ENCODE measurements around the gene TNFRSF1B.

Gene TNFRSF1B

DNA sequence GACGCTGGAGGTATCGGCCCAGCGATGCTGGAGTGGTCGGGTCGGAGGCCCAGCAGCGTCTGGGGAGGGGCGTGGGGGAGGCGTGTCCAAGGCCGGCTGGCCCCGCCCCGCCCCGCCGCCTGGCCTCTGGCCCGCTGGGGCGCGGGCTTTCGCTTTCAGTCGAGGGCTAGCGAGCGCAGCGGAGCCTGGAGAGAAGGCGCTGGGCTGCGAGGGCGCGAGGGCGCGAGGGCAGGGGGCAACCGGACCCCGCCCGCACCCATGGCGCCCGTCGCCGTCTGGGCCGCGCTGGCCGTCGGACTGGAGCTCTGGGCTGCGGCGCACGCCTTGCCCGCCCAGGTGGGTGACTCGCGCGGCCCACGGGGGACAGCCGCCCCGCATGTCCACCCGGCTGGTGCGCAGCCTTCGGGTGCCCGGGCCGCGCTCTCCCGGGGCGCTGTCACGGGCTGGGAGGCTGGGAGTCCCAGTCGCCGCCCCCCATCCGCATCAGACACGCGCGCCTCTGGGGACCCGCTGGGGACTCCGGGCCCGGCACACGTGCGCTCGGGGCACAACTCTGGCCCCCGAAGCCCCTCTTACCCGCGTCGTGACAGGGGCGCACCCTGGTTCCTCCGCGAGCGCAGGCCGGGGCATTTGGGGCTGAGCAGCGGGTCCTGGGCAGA, at the start of gene TNFRSF1B:
Gene TNFRSF1B (plus strand): TSS at position 158 of the 659 bp plus-strand sequence. CDS start 101 bp downstream, at position 259.
- Histone ChIP-seq H3K27ac (ENCODE audit: low read depth, low read length) (peak within 1 kb of the TSS; percentile 89), H3K4me1 (ENCODE audit: control insufficient read depth in 5 of 5, insufficient read depth in 5 of 5, low read length in 5 of 5) (peaks cover 11 to 85% (median 57%) of the 10 kb centered on the region in 5 donors), H3K36me3 (ENCODE audit: control insufficient read depth in 5 of 5, insufficient read depth in 5 of 5, low read length in 5 of 5) (peaks cover 0 to 13% (median 3%) of the 10 kb centered on the region in 5 donors), H3K9me3 (ENCODE audit: control insufficient read depth in 5 of 5, low read length in 5 of 5) (no peaks in the 10 kb centered on the region), H3K4me3 (ENCODE audit: low read depth in 1 of 5, low read length in 5 of 5) (peak within 1 kb of the TSS; percentile 69 to 94 (median 87)), H3K27me3 (ENCODE audit: control insufficient read depth in 5 of 5, insufficient read depth in 4 of 5, low read length in 5 of 5) (peaks cover 0 to 7% (median 3%) of the 10 kb centered on the region in 5 donors), H3K9ac (ENCODE audit: low read length in 5 of 5) (peak within 1 kb of the TSS; percentile 55 to 97 (median 83))

DNA sequence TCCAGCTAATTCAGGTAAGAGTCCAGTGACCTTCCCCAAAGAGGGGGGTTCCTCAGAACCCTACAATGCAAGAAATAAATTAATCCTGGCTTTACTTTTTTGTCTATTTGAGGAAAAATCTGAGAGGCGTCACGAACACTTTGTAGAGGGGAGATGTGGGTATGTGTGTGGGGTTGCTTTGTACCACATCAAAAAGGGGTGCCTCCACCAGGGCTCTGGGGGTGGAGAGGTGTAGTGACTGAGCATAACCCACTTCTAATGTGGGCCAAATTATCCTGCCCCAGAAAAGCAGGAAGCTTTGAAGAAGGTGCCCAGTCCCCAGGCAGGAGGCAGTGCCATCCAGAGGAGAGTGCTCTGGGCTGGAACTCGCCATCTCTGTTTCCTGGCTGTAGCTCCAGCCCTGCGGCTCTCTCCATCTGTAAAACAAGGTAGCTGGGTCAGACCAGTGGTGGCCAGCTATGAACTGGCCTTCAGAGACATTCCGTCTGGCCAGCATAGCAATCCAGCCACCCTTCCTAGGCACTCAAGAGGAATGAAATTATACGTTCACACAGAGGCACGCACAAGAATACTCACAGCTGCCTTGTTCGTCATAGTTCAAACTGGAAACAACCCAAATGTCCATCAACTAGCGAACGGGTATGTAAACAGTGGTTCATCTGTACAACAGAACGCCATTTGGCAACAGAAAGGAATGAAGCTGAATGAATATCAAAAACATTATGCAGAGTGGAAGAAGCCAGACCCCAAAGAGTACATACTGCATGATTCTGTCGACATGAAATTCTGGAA, 45.4 kb upstream of the TNFRSF1B start:
- Histone ChIP-seq H3K9me3 (ENCODE audit: control insufficient read depth in 5 of 5, low read length in 5 of 5) (no peaks in the 10 kb centered on the region), H3K4me1 (ENCODE audit: control insufficient read depth in 5 of 5, insufficient read depth in 5 of 5, low read length in 5 of 5) (peaks cover 0 to 17% (median 15%) of the 10 kb centered on the region in 5 donors), H3K27me3 (ENCODE audit: control insufficient read depth in 5 of 5, insufficient read depth in 4 of 5, low read length in 5 of 5) (peaks cover 0 to 3% (median 0%) of the 10 kb centered on the region in 5 donors), H3K9ac (ENCODE audit: low read length in 5 of 5) (peak overlapping the region in 1 of 5 donors; percentile 2), H3K27ac (ENCODE audit: low read depth, low read length) (no peak overlapping the region), H3K4me3 (ENCODE audit: low read depth in 1 of 5, low read length in 5 of 5) (no peak overlapping the region), H3K36me3 (ENCODE audit: control insufficient read depth in 5 of 5, insufficient read depth in 5 of 5, low read length in 5 of 5) (no peaks in the 10 kb centered on the region)

DNA sequence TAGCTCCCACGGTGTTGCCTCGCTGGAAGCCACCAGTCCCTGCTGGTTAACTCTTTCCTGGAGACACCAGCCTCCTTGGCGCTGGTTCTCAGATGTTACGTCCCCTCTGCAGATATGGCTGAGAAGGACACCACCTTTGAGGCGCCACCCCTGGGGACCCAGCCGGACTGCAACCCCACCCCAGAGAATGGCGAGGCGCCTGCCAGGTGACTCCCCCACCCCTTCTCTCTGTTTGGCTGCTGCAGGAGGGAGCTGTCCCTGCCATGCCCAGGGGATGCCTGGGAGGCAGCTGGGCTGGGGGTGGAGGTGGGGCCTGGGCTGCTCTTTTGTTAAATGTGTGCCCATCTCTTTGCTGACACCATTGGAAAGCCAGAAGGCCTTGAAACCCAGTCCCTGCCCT, 43.6 kb upstream of the TNFRSF1B start:
- Histone ChIP-seq H3K9ac (ENCODE audit: low read length in 5 of 5) (no peak overlapping the region), H3K36me3 (ENCODE audit: control insufficient read depth in 5 of 5, insufficient read depth in 5 of 5, low read length in 5 of 5) (no peaks in the 10 kb centered on the region), H3K27ac (ENCODE audit: low read depth, low read length) (no peak overlapping the region), H3K4me1 (ENCODE audit: control insufficient read depth in 5 of 5, insufficient read depth in 5 of 5, low read length in 5 of 5) (peaks cover 2 to 31% (median 24%) of the 10 kb centered on the region in 5 donors), H3K27me3 (ENCODE audit: control insufficient read depth in 5 of 5, insufficient read depth in 4 of 5, low read length in 5 of 5) (peaks cover 0 to 3% (median 0%) of the 10 kb centered on the region in 5 donors), H3K4me3 (ENCODE audit: low read depth in 1 of 5, low read length in 5 of 5) (no peak overlapping the region), H3K9me3 (ENCODE audit: control insufficient read depth in 5 of 5, low read length in 5 of 5) (no peaks in the 10 kb centered on the region)

DNA sequence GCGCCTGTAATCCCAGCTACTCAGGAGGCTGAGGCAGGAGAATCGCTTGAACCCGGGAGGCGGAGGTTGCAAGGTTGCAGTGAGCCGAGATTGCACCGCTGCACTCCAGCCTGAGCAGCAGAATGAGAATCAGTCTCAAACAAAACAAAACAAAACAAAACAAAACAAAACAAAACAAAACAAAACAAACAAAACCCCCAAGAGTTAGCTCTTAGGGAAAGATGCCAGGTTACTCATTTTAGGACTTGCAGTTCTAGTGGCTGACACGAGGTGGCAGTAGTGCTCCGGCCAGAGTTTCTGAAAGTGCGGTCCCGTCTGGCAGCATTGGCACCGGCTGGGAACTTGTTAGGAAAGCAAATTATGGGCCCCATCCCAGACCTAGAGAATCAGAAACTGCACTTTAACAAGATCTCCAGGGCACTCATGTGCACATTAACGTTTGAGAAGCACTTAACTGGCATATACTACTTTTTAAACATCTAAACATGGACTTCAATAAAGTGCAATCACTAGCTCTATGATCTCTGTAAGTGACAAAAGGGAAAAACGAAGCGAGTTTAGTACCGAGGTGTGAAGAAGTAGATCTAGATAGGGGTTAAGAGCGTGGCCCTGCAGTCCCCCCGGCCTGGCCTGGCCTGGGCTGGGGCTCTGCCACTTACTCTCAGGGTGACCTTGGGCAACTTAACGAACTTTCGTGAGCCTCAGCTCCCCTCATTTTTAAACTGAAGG, 41.9 kb upstream of the TNFRSF1B start:
- peak overlapping the region in 2 of 5 donors; percentile 48 to 51 for H3K4me3 ChIP-seq (ENCODE audit: low read depth in 1 of 5, low read length in 5 of 5)
- peak overlapping the region in 1 of 5 donors; percentile 55 for H3K9ac ChIP-seq (ENCODE audit: low read length in 5 of 5)
- H3K4me1 ChIP-seq (ENCODE audit: control insufficient read depth in 5 of 5, insufficient read depth in 5 of 5, low read length in 5 of 5) = peaks cover 2 to 44% (median 27%) of the 10 kb centered on the region in 5 donors
- H3K27ac ChIP-seq (ENCODE audit: low read depth, low read length) = peak overlapping the region; percentile 56
- H3K36me3 ChIP-seq (ENCODE audit: control insufficient read depth in 5 of 5, insufficient read depth in 5 of 5, low read length in 5 of 5) = no peaks in the 10 kb centered on the region
- peaks cover 0 to 3% (median 0%) of the 10 kb centered on the region in 5 donors for H3K27me3 ChIP-seq (ENCODE audit: control insufficient read depth in 5 of 5, insufficient read depth in 4 of 5, low read length in 5 of 5)
- no peaks in the 10 kb centered on the region for H3K9me3 ChIP-seq (ENCODE audit: control insufficient read depth in 5 of 5, low read length in 5 of 5)

DNA sequence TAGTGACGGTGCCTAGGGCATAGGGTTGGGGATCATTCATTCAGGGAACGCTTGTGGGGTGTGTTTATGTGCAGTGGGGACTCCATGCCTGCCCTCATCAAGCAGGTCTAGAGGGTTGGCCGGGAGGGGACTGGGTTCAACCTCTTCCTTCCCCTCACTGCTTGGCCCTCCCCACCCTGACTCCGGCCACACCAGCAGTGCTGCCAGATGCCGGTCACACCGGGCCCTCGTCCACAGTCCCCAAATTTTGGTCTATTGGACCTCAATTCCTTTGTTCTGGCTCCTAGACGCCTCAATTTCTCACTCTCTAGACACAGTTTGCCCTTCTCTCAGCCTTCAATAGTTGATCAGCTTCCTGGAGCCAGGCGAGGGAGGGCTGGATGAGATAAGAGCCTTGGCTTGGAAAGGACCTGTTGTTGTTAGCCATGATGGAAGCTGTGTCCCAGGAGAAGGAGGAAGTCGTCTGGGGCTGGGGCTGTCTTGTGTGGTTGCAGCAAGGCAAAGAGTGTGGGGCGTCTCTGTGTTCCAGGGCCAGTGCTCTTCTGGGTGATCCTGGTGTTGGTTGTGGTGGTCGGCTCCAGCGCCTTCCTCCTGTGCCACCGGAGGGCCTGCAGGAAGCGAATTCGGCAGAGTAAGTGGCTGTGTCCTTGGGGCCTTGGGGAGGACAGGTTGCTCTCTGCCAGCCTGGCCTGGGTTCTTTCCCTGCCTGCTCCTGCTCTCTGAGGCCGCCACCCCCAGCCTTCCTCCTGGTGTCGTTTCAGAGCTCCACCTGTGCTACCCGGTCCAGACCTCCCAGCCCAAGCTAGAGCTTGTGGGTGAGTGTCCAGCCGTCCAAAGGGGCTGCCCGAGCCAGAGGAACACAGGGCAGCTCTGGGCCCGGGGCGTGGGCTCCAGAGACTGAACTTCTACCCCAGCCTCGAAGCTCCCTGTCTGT, 41.1 kb upstream of the TNFRSF1B start:
- Histone ChIP-seq H3K4me1 (ENCODE audit: control insufficient read depth in 5 of 5, insufficient read depth in 5 of 5, low read length in 5 of 5) (peaks cover 4 to 52% (median 33%) of the 10 kb centered on the region in 5 donors), H3K4me3 (ENCODE audit: low read depth in 1 of 5, low read length in 5 of 5) (peak overlapping the region in 4 of 5 donors; percentile 48 to 54 (median 52)), H3K9me3 (ENCODE audit: control insufficient read depth in 5 of 5, low read length in 5 of 5) (no peaks in the 10 kb centered on the region), H3K9ac (ENCODE audit: low read length in 5 of 5) (peak overlapping the region in 3 of 5 donors; percentile 52 to 57 (median 55)), H3K36me3 (ENCODE audit: control insufficient read depth in 5 of 5, insufficient read depth in 5 of 5, low read length in 5 of 5) (no peaks in the 10 kb centered on the region), H3K27ac (ENCODE audit: low read depth, low read length) (peak overlapping the region; percentile 56), H3K27me3 (ENCODE audit: control insufficient read depth in 5 of 5, insufficient read depth in 4 of 5, low read length in 5 of 5) (peaks cover 0 to 3% (median 0%) of the 10 kb centered on the region in 5 donors)

DNA sequence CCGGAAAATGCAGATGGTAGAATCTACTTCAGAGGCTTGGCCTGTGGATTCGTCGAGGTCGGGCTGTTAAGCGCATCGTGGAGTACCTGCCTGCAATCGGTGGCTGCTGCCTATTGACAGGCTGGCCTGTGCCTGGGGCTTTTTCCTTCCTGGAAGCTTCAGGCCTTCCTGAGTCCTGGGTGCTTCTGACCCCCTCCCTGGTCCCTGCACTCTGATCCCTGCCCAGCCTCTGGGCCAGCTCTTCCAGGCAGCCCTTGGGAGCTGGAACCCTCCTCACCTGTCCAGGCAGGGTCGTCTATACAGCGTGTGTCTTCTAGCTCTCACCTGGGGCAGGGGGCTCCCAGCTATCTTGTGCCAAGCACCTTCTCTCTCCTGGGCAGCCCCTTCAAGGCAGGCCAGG, 40.0 kb upstream of the TNFRSF1B start:
- peaks cover 0 to 3% (median 0%) of the 10 kb centered on the region in 5 donors for H3K27me3 ChIP-seq (ENCODE audit: control insufficient read depth in 5 of 5, insufficient read depth in 4 of 5, low read length in 5 of 5)
- peak overlapping the region; percentile 56 for H3K27ac ChIP-seq (ENCODE audit: low read depth, low read length)
- H3K36me3 ChIP-seq (ENCODE audit: control insufficient read depth in 5 of 5, insufficient read depth in 5 of 5, low read length in 5 of 5) = no peaks in the 10 kb centered on the region
- peak overlapping the region in 4 of 5 donors; percentile 48 to 54 (median 52) for H3K4me3 ChIP-seq (ENCODE audit: low read depth in 1 of 5, low read length in 5 of 5)
- H3K9me3 ChIP-seq (ENCODE audit: control insufficient read depth in 5 of 5, low read length in 5 of 5) = no peaks in the 10 kb centered on the region
- H3K9ac ChIP-seq (ENCODE audit: low read length in 5 of 5) = peak overlapping the region in 3 of 5 donors; percentile 19 to 55 (median 26)
- peaks cover 4 to 57% (median 40%) of the 10 kb centered on the region in 5 donors for H3K4me1 ChIP-seq (ENCODE audit: control insufficient read depth in 5 of 5, insufficient read depth in 5 of 5, low read length in 5 of 5)

DNA sequence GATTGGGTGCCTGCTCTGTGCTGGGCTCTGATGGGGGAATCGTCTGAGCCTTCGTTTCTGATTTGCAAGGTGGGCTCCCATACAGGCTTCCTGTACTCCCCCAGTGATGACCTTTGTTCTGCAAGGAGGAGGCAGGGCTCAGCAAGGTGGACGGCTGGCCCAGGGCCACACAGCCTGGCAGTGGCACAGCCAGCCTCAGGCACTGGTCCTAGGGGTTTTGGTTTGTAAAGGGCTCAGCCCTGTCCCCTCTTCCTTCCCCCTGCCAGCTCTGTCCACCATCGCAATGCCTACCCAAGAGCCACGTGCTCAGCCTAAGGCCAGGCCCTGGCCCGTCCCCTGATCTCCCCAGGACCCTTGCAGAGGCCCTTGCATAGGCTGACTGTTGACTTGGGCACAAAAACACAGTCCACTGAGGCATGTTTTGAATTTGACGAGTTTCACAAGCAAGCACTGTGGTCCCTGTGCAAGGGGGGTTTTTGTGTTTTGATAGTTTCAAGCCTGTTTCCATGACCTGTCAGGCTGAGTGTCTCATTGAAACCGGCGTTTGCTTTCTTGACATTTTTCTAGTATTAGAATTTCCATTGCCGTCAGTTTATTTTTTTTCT, 39.5 kb upstream of the TNFRSF1B start:
- peak overlapping the region in 1 of 5 donors; percentile 54 for H3K4me3 ChIP-seq (ENCODE audit: low read depth in 1 of 5, low read length in 5 of 5)
- H3K9ac ChIP-seq (ENCODE audit: low read length in 5 of 5) = no peak overlapping the region
- H3K4me1 ChIP-seq (ENCODE audit: control insufficient read depth in 5 of 5, insufficient read depth in 5 of 5, low read length in 5 of 5) = peaks cover 8 to 62% (median 45%) of the 10 kb centered on the region in 5 donors
- no peaks in the 10 kb centered on the region for H3K9me3 ChIP-seq (ENCODE audit: control insufficient read depth in 5 of 5, low read length in 5 of 5)
- H3K27ac ChIP-seq (ENCODE audit: low read depth, low read length) = no peak overlapping the region
- no peaks in the 10 kb centered on the region for H3K36me3 ChIP-seq (ENCODE audit: control insufficient read depth in 5 of 5, insufficient read depth in 5 of 5, low read length in 5 of 5)
- peaks cover 0 to 5% (median 0%) of the 10 kb centered on the region in 5 donors for H3K27me3 ChIP-seq (ENCODE audit: control insufficient read depth in 5 of 5, insufficient read depth in 4 of 5, low read length in 5 of 5)

DNA sequence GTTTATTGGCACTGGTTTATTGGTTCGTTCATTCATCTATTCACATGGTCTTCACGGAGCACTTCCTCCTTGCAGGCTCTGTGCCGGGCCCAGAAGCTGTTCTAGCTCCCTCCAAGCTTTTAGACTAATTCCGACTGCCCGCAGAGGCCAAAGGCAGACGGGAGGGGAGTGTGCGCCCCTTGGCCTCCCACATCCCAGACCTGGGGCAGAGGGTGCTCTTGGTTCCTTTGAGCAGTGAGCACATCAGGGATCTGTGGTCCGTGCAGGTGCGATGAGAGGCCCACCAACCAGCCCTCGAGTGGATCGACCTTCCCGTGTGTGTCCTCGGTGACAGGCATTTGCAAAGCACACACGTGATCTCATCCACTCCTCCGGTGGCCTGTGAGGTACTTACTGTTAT, 38.7 kb upstream of the TNFRSF1B start:
- peaks cover 10 to 68% (median 54%) of the 10 kb centered on the region in 5 donors for H3K4me1 ChIP-seq (ENCODE audit: control insufficient read depth in 5 of 5, insufficient read depth in 5 of 5, low read length in 5 of 5)
- H3K9ac ChIP-seq (ENCODE audit: low read length in 5 of 5) = no peak overlapping the region
- peaks cover 0 to 5% (median 0%) of the 10 kb centered on the region in 5 donors for H3K27me3 ChIP-seq (ENCODE audit: control insufficient read depth in 5 of 5, insufficient read depth in 4 of 5, low read length in 5 of 5)
- H3K36me3 ChIP-seq (ENCODE audit: control insufficient read depth in 5 of 5, insufficient read depth in 5 of 5, low read length in 5 of 5) = no peaks in the 10 kb centered on the region
- no peaks in the 10 kb centered on the region for H3K9me3 ChIP-seq (ENCODE audit: control insufficient read depth in 5 of 5, low read length in 5 of 5)
- H3K4me3 ChIP-seq (ENCODE audit: low read depth in 1 of 5, low read length in 5 of 5) = no peak overlapping the region
- no peak overlapping the region for H3K27ac ChIP-seq (ENCODE audit: low read depth, low read length)

Data from subcutaneous abdominal adipose tissue (tissue), 5 donors.